Keratinocyte (primary cell): ENCODE data around the gene BCL11B.

Source experiments
- EZH2 ChIP-seq: IDR thresholded peaks from one replicate; pipeline ENCODE4 v1.6.1; 2012; ENCODE audit warnings: inconsistent platforms, mild to moderate bottlenecking, low read length, moderate library complexity
- TF ChIP-seq, protein P1 (sequence below), 3 experiments: IDR thresholded peaks in 1 of 3; conservative IDR thresholded peaks in 1 of 3; optimal IDR thresholded peaks in 1 of 3; 2 replicates in 2 of 3; 3 replicates in 1 of 3; pipeline versions ENCODE3 to v1.5.1; 2011; ENCODE audit warnings: low read length in 3 of 3, mild to moderate bottlenecking in 3 of 3, moderate library complexity in 2 of 3, control low read depth in 1 of 3, inconsistent platforms in 1 of 3; ENCODE audit not compliant: insufficient read depth in 2 of 3; ENCODE audit errors: extremely low read depth in 1 of 3

- TF ChIP-seq EZH2, result no peak
- TF ChIP-seq, protein P1, sequence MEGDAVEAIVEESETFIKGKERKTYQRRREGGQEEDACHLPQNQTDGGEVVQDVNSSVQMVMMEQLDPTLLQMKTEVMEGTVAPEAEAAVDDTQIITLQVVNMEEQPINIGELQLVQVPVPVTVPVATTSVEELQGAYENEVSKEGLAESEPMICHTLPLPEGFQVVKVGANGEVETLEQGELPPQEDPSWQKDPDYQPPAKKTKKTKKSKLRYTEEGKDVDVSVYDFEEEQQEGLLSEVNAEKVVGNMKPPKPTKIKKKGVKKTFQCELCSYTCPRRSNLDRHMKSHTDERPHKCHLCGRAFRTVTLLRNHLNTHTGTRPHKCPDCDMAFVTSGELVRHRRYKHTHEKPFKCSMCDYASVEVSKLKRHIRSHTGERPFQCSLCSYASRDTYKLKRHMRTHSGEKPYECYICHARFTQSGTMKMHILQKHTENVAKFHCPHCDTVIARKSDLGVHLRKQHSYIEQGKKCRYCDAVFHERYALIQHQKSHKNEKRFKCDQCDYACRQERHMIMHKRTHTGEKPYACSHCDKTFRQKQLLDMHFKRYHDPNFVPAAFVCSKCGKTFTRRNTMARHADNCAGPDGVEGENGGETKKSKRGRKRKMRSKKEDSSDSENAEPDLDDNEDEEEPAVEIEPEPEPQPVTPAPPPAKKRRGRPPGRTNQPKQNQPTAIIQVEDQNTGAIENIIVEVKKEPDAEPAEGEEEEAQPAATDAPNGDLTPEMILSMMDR (optimal IDR thresholded peaks at IDR 0.05 in 1 of 3, IDR thresholded peaks at IDR 0.05 in 1 of 3, conservative IDR thresholded peaks at IDR 0.05 in 1 of 3; ENCODE audit: extremely low read depth in 1 of 3, insufficient read depth in 2 of 3, low read length in 3 of 3), result no peak
These were observed 6.4 kb downstream of the BCL11B start for GRCh38 chr14:99265571-99265970.
